ENCODE results near the gene PUM2. TPM values are rescaled to one million over a fixed set of nuclear protein-coding genes. Genes with fewer than 3 reads are reported as not detected.
"Not testable (repeated sequence)": the region's sequence is repeated elsewhere in the genome, so short reads cannot be mapped to it uniquely, and the experiment has no call there.

The PUM2 gene
- total RNA-seq, 4 donors from 2014 or later, result 62.0 to 78.2 (median 73.5) TPM

DNA sequence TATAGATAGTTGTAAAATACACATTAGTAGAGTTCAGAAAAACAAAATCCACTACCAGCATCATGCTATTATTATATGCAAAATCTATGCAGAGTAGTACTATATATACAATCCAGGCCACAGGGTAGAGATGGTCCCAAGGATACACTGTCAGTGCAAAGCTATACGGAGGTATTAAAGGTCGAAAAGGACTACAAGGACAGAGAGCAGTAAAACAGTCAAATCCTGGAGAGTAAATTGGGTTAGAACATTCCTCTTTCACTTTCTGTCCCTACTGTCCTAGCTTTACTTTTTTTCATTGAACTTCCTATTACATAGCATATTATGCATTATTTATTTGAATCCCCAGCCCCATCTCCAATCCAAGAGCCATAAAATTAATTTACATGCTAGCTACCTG is 86.0 kb downstream of the PUM2 start:
- 82 to 86% methylated on average over 2 of the region's 2 CpGs for WGBS, 2 donors
- Histone ChIP-seq H3K36me3 (peaks cover 0 to 55% (median 13%) of the 10 kb centered on the region in 3 donors), H3K9me3 (no peaks in the 10 kb centered on the region), H3K4me1 (no peaks in the 10 kb centered on the region), H3K27me3 (no peaks in the 10 kb centered on the region), H3K4me3 (no peak overlapping the region), H3K27ac (no peak overlapping the region)
- DNase-seq (ENCODE audit: low spot score in 2 of 2), result no peak
- TF ChIP-seq EP300 (IDR thresholded peaks at IDR 0.05), result no peak
- no peak for TF ChIP-seq POLR2A (IDR thresholded peaks at IDR 0.05)

DNA sequence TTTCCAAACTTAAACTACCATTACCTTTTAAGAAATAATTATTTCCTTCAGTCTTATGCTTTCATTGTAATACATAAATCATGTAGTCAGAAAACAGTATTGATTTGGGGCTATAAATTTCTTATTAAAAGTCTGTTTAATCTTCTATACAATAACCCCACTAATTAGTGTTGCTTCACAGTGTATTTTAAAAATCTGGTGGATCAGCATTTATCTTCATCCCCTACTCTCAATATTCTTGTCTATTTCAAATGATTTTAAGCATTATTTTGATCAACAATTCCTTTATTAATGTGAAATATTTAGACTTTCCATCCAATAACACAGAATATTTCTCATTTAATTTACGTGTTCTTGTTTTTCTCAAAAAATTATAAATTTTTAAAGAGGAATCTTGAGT is 93.2 kb downstream of the PUM2 start:
- no peak overlapping the region for H3K4me3 ChIP-seq
- 95 to 98% methylated on average over 1 of the region's 1 CpG for WGBS, 2 donors
- no peak for DNase-seq (ENCODE audit: low spot score in 2 of 2)
- H3K27me3 ChIP-seq, result no peaks in the 10 kb centered on the region
- no peaks in the 10 kb centered on the region for H3K9me3 ChIP-seq
- no peaks in the 10 kb centered on the region for H3K4me1 ChIP-seq
- TF ChIP-seq POLR2A (IDR thresholded peaks at IDR 0.05), result no peak
- TF ChIP-seq EP300 (IDR thresholded peaks at IDR 0.05), result no peak
- TF ChIP-seq, protein P1, sequence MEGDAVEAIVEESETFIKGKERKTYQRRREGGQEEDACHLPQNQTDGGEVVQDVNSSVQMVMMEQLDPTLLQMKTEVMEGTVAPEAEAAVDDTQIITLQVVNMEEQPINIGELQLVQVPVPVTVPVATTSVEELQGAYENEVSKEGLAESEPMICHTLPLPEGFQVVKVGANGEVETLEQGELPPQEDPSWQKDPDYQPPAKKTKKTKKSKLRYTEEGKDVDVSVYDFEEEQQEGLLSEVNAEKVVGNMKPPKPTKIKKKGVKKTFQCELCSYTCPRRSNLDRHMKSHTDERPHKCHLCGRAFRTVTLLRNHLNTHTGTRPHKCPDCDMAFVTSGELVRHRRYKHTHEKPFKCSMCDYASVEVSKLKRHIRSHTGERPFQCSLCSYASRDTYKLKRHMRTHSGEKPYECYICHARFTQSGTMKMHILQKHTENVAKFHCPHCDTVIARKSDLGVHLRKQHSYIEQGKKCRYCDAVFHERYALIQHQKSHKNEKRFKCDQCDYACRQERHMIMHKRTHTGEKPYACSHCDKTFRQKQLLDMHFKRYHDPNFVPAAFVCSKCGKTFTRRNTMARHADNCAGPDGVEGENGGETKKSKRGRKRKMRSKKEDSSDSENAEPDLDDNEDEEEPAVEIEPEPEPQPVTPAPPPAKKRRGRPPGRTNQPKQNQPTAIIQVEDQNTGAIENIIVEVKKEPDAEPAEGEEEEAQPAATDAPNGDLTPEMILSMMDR (IDR thresholded peaks at IDR 0.05), result no peak
- H3K27ac ChIP-seq, result no peak overlapping the region
- peaks cover 0 to 77% (median 25%) of the 10 kb centered on the region in 3 donors for H3K36me3 ChIP-seq

DNA sequence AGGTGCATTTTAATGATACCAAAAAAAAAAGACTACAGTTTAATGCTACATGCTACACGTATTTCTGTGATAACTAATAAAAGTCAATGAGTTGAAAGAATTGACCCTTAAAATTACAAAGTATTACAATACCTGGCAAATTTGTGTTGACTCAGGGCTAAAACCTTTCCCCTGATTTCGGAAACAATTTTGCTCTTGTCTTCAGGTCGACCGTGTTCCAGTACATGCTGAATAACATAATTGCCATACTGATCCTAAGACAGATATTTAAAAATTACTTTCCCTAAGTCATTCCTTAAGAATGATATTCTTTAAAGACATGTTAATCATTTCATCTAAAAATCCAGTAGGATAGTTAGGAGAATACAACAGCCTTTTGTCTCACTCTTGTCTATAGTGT is 95.9 kb downstream of the PUM2 start:
- H3K4me1 ChIP-seq, result no peaks in the 10 kb centered on the region
- TF ChIP-seq, protein P1 (IDR thresholded peaks at IDR 0.05), result no peak
- H3K27me3 ChIP-seq, result no peaks in the 10 kb centered on the region
- no peak overlapping the region for H3K27ac ChIP-seq
- H3K36me3 ChIP-seq, result peaks cover 0 to 73% (median 26%) of the 10 kb centered on the region in 3 donors
- no peak for DNase-seq (ENCODE audit: low spot score in 2 of 2)
- no peak overlapping the region for H3K4me3 ChIP-seq
- 88% methylated on average over 4 of the region's 4 CpGs for whole genome bisulfite sequencing, 2 donors
- H3K9me3 ChIP-seq, result no peaks in the 10 kb centered on the region

DNA sequence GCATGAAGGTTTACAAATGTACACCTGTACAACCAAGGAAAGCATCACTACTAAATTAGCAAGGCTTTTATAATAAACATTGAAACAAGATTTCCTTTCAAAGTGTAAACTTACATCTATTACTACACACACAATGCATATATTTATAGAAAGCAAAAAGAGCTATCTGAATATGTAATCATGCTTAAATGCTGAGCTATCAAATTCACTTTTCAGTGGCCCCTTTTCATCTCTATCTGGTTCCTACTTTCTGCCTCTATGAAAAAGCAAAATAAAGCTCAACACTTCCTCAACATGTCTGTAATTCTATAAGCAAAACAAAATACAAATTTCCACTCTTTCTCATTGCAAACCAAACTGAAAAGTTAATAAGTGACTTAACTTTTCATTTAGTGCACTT is 100.2 kb downstream of the PUM2 start:
- Histone ChIP-seq H3K9me3 (no peaks in the 10 kb centered on the region), H3K36me3 (peaks cover 0 to 85% (median 25%) of the 10 kb centered on the region in 3 donors), H3K4me3 (no peak overlapping the region), H3K27ac (no peak overlapping the region), H3K4me1 (no peaks in the 10 kb centered on the region), H3K27me3 (no peaks in the 10 kb centered on the region)
- TF ChIP-seq POLR2A (IDR thresholded peaks at IDR 0.05), result no peak
- no peak for TF ChIP-seq EP300 (IDR thresholded peaks at IDR 0.05)
- TF ChIP-seq, protein P1 (IDR thresholded peaks at IDR 0.05), result no peak
- DNase-seq (ENCODE audit: low spot score in 2 of 2), result no peak

DNA sequence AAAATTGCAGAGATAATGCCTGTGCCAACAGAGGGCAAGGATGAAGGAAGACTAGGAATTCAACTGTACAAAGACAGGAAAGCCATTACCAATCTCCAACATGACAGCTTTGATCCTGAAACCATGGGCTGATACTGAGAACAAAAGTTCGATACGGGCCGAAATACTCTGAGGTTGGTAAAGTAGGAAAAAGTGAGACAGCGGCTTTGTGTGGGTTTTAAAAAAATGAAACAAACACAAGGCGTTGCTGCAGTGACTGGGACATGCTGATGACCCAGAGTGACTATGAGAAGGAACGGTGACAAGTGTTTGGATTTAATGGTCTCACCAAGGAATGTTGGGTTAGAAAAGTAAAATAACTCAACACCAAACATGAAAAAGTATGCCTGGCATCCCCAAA is 101.5 kb downstream of the PUM2 start:
- no peak for DNase-seq (ENCODE audit: low spot score in 2 of 2)
- H3K36me3 ChIP-seq, result peaks cover 0 to 72% (median 23%) of the 10 kb centered on the region in 3 donors
- H3K27ac ChIP-seq, result no peak overlapping the region
- no peak overlapping the region for H3K4me3 ChIP-seq
- no peaks in the 10 kb centered on the region for H3K27me3 ChIP-seq
- TF ChIP-seq EP300 (IDR thresholded peaks at IDR 0.05), result no peak
- TF ChIP-seq, protein P1 (IDR thresholded peaks at IDR 0.05), result no peak
- no peak for TF ChIP-seq POLR2A (IDR thresholded peaks at IDR 0.05)
- 89 to 91% methylated on average over 6 of the region's 6 CpGs for WGBS, 2 donors
- no peaks in the 10 kb centered on the region for H3K4me1 ChIP-seq
- no peaks in the 10 kb centered on the region for H3K9me3 ChIP-seq

DNA sequence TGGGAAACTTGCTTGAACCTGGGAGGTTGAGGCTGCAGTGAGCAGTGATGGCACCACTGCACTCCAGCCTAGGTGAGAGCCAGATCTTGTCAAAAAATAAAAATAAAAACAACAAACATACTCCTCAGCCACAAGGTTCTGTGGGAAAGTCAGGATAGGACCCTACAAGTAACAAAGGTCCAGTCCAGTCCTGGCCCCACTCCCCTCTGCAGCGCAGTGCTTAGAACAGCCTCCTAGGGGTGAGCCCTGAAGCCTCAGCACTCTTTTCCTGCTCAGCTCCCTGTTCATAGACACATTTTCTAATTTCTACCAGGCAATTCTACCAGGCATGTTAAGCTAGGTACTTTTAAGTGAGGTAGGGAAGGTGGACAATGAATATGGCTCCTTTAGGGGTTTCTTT is 103.6 kb downstream of the PUM2 start:
- WGBS, 2 donors, result 91 to 100% methylated on average over 1 of the region's 1 CpG
- Histone ChIP-seq H3K4me3 (no peak overlapping the region), H3K27ac (no peak overlapping the region), H3K27me3 (no peaks in the 10 kb centered on the region), H3K9me3 (no peaks in the 10 kb centered on the region), H3K4me1 (peaks cover 0 to 5% (median 0%) of the 10 kb centered on the region in 4 donors), H3K36me3 (peaks cover 0 to 51% (median 8%) of the 10 kb centered on the region in 3 donors)
- TF ChIP-seq POLR2A (IDR thresholded peaks at IDR 0.05) (no peak), EP300 (IDR thresholded peaks at IDR 0.05) (no peak)
- TF ChIP-seq, protein P1 (IDR thresholded peaks at IDR 0.05), result no peak
- no peak for DNase-seq (ENCODE audit: low spot score in 2 of 2)

DNA sequence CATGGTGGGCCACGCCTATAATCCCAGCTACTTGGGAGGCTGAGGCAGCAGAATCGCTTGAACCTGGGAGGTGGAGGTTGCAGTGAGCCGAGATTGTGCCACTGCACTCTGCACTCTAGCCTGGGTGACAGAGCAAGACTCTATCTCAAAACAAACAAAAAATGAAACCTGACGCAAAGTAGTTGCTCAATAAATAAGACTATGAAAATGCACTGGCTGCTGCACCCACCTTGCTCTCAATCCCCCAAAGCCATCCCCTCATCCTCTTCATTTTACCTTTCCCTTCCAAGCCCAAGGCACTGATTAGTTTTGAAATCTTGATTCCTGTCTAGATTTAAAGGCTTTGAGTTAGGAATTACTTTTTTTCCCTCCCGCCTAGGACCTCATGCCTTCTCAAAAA is 107.0 kb downstream of the PUM2 start:
- not testable (repeated sequence) for H3K4me3 ChIP-seq; H3K27ac ChIP-seq; H3K27me3 ChIP-seq; DNase-seq (ENCODE audit: low spot score in 2 of 2); H3K9me3 ChIP-seq
- peaks cover 0 to 13% (median 0%) of the 10 kb centered on the region in 4 donors for H3K4me1 ChIP-seq
- 97% methylated on average over 5 of the region's 5 CpGs for WGBS, 2 donors
- H3K36me3 ChIP-seq, result peaks cover 0 to 27% (median 0%) of the 10 kb centered on the region in 3 donors

All from tibial nerve (tissue), 4 donors.